22Rv1 (cell line): ENCODE results near the gene ADGRA3.
A peak's percentile ranks its signal among the peaks of the same experiment; 100 is the strongest.

Source experiments
- H3K27ac ChIP-seq: fragments of 450-650 bp; 2 replicates; pipeline ENCODE4 v1.5.1; 2017
- ZFX ChIP-seq: fragments of 450-650 bp; IDR thresholded peaks from 2 replicates; pipeline ENCODE4 v1.6.1; 2017; ENCODE audit warnings: antibody characterized with exemption, borderline replicate concordance
- TF ChIP-seq, protein P1 (sequence below): fragments of 450-650 bp; IDR thresholded peaks from 2 replicates; pipeline ENCODE4 v1.5.1; 2017; ENCODE audit warnings: mild to moderate bottlenecking

Gene ADGRA3

DNA sequence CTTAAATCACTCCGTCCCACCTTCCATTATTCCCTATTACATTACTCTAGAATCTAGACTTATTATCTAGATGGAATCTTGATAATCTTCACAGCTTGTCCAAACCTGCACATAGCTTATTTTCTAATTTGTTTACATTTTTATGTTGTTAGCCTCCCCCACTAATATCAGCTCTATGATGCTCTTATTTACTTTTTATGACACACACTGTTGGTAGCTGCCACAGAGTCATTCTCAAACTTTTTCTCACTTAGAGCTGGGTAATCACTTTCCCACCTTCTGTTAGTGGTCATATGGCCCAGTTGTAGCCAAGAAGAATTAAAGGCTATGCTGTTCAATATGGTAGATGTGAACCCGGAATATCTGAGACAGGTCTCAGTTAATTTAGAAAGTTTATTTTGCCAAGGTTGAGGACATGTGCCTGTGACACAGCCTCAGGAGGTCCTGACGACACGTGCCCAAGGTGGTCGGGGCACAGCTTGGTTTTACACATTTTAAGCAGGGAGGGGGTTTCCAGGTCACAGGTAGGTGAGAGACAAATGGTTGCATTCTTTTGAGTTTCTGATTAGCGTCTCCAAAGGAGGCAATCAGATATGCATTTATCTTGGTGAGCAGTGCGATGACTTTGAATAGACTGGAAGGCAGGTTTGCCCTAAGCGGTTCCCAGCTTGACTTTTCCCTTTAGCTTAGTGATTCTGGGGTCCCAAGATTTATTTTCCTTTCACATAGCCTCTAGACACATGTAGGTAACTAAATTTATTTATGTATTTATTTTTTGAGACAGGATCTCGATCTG, 7.0 kb upstream of the ADGRA3 start:
- TF ChIP-seq, protein P1, sequence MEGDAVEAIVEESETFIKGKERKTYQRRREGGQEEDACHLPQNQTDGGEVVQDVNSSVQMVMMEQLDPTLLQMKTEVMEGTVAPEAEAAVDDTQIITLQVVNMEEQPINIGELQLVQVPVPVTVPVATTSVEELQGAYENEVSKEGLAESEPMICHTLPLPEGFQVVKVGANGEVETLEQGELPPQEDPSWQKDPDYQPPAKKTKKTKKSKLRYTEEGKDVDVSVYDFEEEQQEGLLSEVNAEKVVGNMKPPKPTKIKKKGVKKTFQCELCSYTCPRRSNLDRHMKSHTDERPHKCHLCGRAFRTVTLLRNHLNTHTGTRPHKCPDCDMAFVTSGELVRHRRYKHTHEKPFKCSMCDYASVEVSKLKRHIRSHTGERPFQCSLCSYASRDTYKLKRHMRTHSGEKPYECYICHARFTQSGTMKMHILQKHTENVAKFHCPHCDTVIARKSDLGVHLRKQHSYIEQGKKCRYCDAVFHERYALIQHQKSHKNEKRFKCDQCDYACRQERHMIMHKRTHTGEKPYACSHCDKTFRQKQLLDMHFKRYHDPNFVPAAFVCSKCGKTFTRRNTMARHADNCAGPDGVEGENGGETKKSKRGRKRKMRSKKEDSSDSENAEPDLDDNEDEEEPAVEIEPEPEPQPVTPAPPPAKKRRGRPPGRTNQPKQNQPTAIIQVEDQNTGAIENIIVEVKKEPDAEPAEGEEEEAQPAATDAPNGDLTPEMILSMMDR: no peak
- TF ChIP-seq ZFX: no peak
- H3K27ac ChIP-seq: no peak overlapping the region

DNA sequence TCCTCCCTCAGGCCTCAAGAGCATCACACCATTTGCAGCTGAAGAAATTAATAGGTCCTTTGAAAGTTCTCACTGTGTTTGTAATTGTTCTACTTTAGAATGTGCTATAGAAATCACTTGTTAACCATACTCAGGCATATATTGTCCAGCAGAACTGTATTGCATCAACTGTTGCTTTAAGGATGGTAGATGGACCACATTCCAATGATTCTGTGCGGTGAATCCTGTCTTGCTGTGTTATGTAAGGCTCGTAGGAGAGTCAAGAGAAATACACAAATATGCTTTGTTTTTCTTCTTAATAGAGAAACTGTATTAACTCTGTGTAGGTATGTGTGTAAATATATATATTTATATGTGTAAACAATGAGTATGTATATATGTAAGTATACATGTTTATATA, 6.3 kb upstream of the ADGRA3 start:
- no peak for TF ChIP-seq ZFX
- TF ChIP-seq, protein P1: no peak

DNA sequence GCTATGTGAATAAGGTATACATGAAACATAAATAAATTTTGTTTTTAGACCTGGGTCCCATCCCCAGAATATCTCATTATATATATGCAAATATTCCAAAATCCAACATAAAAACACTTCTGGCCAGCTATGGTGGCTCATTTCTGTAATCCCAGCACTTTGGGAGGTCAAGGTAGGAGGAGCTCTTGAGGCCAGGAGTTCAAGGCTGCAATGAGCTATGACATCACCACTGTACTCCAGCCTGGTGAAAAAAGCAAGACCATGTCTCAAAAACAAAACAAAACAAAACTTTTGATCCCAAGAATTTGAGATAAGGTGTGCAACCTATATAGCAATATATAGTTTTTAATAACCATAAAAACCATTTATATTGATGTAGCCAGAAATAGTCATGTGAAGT, 5.4 kb upstream of the ADGRA3 start:
- no peak overlapping the region for H3K27ac ChIP-seq
- no peak for TF ChIP-seq ZFX
- TF ChIP-seq, protein P1: no peak

More for the DNA sequence above, 6.3 kb upstream of the ADGRA3 start:
- H3K27ac ChIP-seq: no peak overlapping the region

DNA sequence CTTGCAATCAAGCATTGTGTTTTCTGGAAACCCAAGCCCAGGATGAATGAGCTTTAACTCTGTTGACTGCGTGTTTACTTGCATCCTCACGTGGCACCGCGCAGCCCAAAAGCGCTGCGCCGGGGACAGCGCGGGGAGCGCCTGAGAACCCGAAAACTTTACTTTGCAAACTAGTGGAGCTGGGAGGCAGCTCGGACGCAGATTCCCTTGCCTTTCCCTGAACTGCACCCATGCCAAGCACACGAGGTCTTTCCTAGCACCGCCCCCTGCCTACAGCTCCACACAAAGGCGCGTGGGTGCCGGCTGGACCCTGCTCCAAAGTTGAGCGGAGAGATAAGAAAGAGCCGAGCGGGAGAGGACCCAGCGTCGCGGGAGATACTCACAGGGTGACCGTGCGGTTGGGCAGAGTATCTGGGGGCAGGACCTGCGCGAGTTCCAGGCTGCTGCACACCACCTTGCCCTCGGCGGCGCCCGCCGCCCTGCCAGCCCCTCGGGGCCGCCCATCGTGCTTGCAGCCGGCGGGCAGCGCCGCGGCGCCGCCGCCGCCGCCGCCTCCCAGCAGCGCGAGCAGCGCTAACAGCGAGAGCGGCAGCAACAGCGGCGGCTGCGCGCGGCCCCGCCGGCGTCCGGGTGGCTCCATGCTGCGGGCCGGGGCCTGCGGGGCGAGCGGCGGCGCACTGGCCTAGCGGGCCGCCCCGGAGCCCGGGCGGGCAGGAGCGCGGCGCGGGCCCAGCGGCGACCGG, 550 bp downstream of the ADGRA3 start:
- H3K27ac ChIP-seq: peak overlapping the region; percentile 82

DNA sequence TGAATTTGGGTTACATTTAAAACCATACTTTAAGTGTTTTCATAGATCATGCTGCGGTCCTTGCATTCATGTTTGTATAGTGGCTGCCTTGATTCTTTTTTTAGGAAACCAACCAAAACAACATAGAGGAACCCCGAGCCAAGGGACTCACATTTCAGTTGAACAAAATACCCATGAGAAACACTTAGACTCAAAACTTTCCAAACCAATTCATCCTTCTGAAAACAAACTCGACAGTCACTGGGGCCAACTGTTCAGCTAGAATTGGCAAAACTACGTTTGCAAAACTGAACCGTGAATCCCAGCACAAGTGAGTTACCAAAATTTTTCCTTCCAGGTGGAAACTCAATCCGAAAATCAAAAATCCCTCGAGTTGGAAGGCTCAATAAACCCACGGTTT, 1.4 kb downstream of the ADGRA3 start:
- H3K27ac ChIP-seq: peak overlapping the region; percentile 82
- no peak for TF ChIP-seq ZFX
- TF ChIP-seq, protein P1: no peak

More for the DNA sequence above, 550 bp downstream of the ADGRA3 start:
- no peak for TF ChIP-seq ZFX
- TF ChIP-seq, protein P1: peak; percentile 25

DNA sequence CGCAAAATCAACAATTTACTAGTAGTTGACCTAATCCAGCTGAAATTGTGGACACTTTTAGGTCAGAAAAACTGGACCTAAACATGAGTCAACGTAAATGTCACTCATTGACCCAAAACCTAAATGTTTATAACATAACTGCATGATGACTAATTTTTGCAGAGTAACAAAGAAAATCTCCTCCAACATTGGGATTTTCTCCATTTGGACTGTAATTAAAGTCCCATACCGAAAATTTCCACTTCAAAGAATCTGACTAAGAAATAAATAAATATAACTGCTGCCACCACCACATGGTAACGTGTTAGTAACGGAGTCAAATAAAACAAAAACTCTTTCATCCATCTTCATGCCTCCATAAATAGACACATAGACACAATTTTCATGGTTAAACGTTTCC, 1.9 kb downstream of the ADGRA3 start:
- H3K27ac ChIP-seq: no peak overlapping the region
- TF ChIP-seq, protein P1: no peak

DNA sequence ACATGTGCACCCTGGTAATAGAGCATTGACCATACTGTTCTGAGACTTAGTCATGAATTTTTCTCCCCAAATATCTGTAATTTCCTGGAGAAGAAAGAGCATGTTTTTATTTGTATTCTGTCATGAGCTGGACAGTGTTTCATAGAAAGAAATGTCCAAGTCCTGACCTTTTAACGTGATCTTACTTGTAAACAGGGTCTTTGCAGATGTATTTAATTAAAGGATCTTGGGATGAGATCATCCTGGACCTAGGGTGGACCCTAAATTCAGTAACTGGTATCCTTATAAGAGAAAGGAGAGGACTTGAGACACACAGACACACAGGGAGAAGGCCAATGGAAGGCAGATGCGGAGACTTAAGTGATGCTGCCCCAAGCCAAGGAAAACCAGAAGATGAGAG, 3.6 kb downstream of the ADGRA3 start:
- TF ChIP-seq ZFX: no peak
- TF ChIP-seq, protein P1: no peak

More for the DNA sequence above, 3.6 kb downstream of the ADGRA3 start:
- no peak overlapping the region for H3K27ac ChIP-seq
